Upper lobe of left lung (tissue), 4 donors: ENCODE data around the gene ATXN1.

ENCODE experiments used
- CTCF ChIP-seq, 6 experiments: fragments of 450-650 bp in 4 of 6; fragments of 200-600 bp in 2 of 6; sonication (generic) in 2 of 6; IDR thresholded peaks; one replicate each; pipeline ENCODE4 v1.5.1; 2016 to 2019; ENCODE audit warnings: antibody characterized with exemption in 6 of 6
- POLR2A ChIP-seq, 4 donors: fragments of 450-650 bp; IDR thresholded peaks; one replicate each; pipeline ENCODE4 v1.5.1; 2016 to 2017; ENCODE audit warnings: antibody characterized with exemption in 4 of 4, mild to moderate bottlenecking in 2 of 4

DNA sequence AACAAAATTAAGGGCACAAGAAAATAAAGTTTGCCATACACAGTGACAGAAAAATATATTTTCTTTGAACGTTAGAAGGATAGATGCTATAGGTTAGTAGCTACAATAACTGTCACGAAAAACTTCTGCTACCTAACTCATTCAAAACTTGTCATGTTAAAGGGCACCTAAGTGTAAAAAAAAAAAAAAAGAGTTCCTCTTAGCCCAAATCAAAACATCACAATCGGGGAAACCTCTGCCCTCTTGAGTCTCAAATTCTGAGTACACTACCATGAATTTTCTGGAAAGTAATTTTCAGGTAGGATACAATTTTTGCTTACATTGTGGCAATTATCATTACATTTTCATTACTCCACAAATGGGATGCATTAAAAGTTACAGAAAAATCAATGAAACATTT is 5.7 kb downstream of the ATXN1 start:
- TF ChIP-seq CTCF (IDR thresholded peaks at IDR 0.05) (no peak), POLR2A (IDR thresholded peaks at IDR 0.05) (no peak)
